ENCODE results near the gene CEMIP.
A peak's percentile ranks its signal among the peaks of the same experiment; 100 is the strongest.
"Not testable (repeated sequence)": the region's sequence is repeated elsewhere in the genome, so short reads cannot be mapped to it uniquely, and the experiment has no call there.

Gene CEMIP

DNA sequence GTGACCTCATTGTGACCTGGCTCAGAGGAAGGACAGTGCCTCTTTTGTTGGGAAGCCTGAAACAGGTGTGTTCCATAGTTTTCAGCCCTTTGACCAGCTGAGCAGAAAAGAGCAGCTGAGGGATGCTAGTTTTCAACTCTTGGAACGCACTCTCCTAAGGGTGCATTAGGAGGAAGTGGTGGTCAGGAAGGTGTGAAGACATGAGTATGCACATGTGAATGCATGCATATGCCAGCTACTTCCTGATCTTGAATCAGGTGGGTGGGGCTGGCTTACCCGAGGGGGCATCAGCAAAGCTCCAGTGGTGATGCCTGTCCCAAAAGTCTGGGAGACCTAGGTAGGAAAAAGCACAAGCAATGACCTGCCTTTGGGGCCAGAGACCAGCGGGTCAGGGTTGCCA lies 23.3 kb upstream of the CEMIP start:
- no peak for DNase-seq

DNA sequence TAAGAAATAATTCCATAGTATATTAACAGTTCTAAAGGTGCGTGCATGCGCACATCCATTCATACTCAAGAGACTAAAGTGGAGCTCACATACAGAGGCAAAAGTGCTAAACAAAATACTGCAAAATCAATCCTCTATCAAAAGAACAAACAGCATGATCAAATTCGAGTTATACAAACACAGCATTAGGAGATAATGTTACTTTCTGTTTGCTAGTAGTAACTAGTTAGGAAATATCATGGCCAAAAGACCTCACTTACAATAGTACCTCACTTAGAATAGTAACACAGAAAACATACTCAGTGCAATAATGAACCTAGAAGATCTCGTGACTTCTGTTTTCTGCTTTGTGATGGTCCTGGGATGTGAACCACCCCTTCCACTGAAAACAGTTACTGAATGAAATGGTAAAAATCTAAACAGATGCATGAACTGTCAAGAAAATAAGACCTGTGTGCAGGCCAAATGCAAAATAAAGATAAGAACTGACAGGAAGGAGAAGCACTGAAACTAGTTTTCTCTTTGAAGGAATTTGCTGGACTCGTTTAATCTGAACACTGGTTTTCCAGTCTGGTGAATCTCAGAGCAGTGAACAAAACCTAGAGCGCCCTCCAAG lies 20.9 kb upstream of the CEMIP start:
- DNase-seq: no peak

DNA sequence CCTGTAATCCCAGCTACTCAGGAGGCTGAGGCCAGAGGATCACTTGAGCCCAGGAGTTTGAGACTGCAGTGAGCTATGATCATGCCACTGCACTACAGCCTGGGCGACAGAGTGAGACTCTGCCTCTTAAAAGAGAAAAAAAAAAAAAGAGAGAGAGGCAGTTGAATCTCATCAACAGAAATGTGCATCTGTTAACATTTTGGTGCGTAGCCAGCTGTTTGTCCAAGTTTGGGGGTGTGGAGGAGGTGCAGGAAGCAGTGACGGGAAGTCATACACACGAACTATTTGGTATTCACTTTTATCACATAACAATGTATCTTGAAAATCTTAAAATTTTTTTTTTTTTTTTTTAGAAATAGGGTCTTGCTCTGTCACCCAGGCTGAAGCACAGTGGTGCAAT lies 18.2 kb upstream of the CEMIP start:
- DNase-seq: no peak

DNA sequence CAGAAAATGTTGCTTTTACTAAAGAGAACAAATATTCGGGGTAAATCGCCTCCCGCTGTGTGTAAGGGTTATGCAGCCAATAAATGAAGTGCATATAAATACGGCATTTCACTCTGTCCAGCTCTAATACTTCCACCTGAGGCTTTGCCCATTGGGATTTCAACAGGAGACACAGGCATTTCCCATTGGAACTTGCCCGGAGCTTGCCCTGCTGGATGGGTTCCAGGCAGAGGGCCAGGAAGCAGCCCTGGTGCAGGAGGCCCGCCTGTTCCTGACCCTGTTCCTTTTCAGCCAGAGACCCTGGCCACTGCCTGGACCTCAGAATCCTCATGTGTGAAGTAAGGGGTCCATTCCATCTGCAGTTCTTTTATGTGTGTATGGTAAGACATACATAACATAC lies 17.4 kb upstream of the CEMIP start:
- DNase-seq: no peak

DNA sequence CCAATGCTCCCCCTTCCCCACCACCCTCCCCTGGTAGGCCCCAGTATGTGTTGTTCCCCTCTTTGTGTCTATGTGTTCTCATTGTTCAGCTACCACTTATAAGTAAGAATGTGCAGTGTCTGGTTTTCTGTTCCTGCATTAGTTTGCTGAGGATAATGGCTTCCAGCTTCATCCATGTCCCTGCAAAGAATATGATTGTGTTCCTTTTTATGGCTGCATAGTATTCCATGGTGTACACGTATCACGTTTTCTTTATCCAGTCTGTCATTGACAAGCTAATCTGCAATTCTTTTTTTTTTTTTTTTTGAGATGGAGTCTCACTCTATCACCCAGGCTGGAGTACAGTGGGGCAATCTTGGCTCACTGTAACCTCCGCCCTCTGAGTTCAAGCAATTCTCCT lies 15.9 kb upstream of the CEMIP start:
- not testable (repeated sequence) for DNase-seq

DNA sequence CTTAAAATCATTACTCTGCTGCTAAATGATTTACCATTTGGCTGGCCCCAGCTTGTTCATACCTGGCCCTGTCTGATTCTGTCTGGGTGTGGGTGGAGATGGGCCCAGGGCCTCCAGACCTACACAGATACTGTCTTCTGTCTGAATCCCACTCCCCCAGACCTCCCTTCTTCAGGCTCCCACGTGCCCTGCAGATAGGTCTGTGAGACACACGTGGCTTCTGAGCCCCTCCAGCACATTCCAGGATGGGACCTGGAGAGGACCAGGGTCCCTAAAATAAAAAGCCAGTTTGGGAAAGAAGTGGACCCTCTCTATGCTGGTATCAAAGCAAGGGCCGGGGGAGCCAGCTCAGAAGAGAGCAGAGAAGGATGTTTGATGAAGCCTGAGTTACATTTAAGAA lies 14.6 kb upstream of the CEMIP start:
- DNase-seq: no peak

DNA sequence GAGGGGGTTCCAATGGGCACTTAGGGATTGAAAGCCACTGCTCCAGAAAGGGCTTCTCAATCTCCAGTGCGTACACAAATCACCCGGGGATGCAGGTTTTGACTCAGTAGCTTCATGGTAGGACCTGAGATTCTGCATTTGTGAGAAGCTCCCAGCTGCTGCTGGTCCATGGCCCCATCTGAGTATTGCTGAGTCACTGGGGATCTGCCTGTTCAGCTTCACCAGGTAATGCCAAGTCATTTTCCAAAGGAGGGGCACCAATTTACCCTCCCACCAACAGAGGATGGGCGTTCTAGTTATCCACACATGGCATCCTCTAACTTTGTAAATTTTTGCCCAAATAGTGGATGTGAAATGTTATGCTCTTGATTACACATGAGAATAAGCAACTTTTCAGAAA lies 12.9 kb upstream of the CEMIP start:
- no peak for DNase-seq

GRCh38 chr15:80768158-80768557 lies 11.0 kb upstream of the CEMIP start:
- DNase-seq: no peak

DNA sequence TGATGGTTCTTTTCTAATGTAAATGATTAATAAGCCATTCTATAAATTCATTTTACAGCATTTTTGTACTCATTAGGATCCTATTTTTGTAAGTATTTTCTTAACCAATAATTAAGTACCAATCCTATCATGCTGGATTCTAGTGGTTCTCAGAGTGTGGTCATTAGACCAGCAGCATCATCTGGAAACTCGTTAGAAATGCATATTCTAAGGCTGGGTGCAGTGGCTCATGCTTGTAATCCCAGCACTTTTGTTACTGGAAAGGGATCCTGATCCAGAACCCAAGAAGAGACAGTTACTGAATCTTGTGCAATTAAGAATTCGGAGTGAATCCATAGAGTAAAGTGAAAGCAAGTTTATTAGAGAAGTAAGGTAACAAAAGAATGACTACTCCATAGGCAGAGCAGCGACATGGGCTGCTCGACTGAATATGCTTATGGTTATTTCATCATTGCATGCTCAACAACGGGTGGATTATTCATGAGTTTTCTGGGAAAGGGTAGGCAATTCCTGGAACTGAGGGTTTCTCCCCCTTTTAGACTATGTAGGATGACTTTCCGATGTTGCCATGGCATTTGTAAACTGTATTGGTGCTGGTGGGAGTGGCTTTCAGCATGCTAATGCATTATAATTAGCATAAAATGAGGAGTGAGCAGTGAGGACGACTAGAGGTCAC lies 9.9 kb upstream of the CEMIP start:
- no peak for DNase-seq

GRCh38 chr15:80769829-80770705 lies 9.1 kb upstream of the CEMIP start:
- no peak for DNase-seq

- DNase-seq: no peak
Observed at GRCh38 chr15:80773122-80773551, 6.0 kb upstream of the CEMIP start.

GRCh38 chr15:80773792-80774352 lies 5.3 kb upstream of the CEMIP start:
- no peak for DNase-seq

DNA sequence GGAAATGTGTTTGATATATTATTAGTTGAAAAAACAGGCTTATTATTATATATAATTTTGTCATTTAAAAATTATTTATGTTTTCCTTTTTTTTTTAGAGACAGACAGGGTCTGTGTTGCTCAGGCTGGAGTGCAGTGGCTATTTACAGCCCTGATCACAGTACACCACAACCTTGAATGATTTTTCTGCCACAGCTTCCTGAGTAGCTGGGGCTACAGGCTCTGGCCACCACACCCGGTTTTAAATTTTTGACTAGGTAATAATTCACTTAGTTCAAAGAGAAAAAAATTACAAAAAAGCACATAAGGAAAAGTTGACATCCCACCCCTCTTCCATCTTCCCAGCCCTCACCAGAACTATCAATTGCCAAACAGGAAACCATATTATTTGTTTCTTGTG lies 4.7 kb upstream of the CEMIP start:
- DNase-seq: no peak

DNA sequence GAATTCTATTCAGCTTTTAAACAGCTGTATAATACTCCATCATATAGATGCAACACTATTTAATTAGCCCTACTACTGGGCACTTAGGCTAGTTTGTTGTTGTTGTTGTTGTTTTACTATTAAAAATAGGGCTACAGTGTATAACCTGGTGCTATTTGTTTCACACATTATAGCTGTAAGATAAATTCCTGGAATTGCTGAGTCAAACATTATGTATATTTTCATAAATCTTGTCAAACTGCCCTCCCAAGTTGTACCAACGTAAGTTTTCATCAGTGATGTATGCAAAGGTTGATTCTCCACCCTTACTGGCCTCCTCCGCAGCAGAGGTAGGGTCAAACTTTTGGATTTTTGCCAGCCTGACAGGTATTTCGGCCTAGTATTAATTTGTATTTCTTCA lies 3.8 kb upstream of the CEMIP start:
- no peak for DNase-seq

DNA sequence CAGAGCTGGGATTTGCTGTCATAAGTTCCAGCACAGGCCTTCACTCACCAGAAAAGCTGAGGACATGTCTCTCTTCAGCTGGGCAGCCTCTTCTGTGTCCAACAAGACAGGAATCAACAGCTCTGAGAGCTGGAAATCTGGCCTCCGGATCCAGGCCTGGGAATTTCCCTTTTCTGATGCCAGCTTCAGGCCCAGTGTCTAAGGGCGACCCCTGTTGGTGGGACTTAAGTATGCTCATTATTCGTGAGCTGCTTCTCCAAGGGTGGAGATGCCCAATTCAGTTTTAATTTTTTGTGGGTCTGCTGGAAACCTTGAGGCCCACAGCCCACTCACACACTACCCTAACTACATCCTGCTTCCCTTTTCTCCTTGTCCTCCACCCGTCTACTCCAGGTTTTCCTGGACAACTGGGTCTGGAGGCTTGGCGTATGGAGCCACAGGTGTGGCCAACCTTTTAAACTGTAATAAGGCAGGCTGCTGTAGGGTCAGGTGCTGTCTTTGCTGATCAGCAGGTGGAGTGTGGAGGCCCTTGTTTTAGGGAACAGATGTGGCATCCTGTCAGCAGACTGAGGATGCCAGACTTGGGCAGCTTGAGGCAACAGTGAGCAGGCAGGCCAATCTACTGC lies 2.6 kb upstream of the CEMIP start:
- peak in 46 of 56 donors; percentile 5 to 85 (median 50) for DNase-seq

DNA sequence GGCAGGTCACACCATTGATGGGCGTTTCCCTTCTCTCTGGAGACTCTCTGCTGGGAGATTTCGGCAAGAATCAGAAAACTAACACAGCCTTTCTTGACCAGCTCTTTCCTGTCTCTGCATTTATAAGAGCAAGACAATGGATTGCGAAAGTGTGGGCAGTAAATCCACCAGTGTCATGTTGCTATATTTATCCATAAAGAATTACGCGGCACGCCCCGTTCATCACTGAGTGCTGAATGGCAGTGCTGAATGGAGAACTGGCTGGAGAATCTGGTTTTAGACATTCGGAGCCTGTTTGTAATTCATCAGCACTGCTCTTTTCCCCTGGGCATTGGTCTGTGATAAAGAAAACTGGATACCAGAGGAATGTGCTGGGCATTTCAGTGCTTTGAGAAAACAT lies 2.0 kb upstream of the CEMIP start:
- DNase-seq: no peak

GRCh38 chr15:80777826-80778620 lies 1.1 kb upstream of the CEMIP start:
- no peak for DNase-seq

GRCh38 chr15:80778621-80778963 lies 578 bp upstream of the CEMIP start:
- no peak for DNase-seq

DNA sequence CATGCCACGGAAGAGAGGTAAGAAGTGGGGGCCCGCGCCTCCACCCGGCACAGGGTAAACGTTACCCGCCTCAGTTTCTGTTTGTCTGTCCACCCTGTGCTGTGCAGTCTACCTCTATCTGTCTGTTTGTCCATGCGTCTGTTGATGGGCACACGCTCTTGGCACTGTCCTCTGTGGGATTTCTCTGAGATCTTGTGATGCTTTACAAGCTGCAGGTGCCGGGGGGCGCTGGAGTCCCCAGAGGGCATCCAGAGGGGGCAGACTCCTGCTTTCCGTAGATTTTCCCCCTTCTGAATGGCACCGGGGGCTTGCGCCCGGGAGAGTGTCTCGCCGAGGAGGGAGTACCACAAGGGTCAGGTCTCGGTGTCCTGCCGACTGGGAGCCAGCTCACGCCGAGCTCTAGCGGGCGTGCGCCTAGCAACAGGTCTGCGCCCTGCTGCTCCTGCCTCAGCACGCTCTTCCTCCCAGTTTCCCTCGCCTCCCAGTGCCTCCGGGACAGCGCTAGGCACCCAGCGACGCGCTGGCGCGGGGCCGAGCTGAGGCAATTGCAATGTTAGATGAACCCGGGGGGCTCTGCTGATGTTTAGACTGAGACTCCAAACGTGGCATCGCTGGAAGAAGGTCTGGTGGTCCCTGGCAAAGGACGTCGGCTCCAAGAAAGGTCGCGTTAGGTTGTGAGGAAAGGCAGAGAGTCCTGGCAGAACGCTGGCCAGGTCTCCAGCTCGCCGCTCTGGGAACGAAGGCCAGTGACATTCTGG lies 667 bp downstream of the CEMIP start:
- DNase-seq: peak in 19 of 56 donors; percentile 3 to 59 (median 25)

Measured in nucleus accumbens (tissue), 56 donors.